Measurements from ENCODE around the gene PSORS1C1.

Gene PSORS1C1

DNA sequence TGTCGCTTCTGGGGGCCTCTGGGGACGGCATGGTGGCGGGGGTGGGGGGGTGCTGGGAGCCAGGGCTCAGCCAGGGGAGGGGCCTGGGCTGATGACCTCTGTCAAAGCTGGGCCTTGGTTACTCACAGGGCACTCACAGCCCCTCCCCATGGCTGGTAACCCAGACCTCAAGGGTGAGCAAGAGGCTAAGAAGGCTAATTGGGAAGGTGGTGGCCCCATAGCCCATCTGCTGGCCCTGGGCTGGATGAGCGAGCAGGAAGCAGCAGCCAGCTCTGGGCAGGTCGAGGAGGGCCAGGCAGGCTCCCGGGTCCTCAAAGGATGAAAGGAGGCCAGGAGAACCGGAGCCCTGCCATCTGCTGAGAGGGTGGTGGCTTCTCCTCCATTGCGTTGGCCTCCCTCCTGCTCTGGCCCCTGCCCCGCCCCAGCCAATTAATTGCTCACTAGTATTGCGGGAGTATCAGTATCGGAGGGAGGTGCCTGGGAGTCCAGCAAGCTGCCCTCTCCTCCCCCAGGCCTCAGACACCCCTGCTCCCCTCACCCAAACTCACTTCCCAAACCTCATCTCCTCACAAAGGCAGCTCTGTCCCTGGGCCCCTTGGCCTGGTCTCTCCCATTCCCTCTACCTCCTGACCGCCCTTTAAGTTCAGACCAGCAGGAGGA, 6.7 kb downstream of the PSORS1C1 start:
- no peak for DNase-seq (ENCODE audit: low read depth in 1 of 2, low spot score in 1 of 2)
- in situ Hi-C loops (cut with HindIII; ENCODE audit: low pct_unique_long_range_greater_than_20kb, low sequenced_read_pairs): no loop called here
- no peak for TF ChIP-seq JUND (IDR thresholded peaks at IDR 0.05; ENCODE audit: low read depth)

- in situ Hi-C loops (cut with HindIII; ENCODE audit: low pct_unique_long_range_greater_than_20kb, low sequenced_read_pairs): no loop called here
- no peak for DNase-seq (ENCODE audit: low read depth in 1 of 2, low spot score in 1 of 2)
- no peak for TF ChIP-seq JUND (IDR thresholded peaks at IDR 0.05; ENCODE audit: low read depth)
Measured at GRCh38 chr6:31122791-31123706, 8.4 kb downstream of the PSORS1C1 start.

DNA sequence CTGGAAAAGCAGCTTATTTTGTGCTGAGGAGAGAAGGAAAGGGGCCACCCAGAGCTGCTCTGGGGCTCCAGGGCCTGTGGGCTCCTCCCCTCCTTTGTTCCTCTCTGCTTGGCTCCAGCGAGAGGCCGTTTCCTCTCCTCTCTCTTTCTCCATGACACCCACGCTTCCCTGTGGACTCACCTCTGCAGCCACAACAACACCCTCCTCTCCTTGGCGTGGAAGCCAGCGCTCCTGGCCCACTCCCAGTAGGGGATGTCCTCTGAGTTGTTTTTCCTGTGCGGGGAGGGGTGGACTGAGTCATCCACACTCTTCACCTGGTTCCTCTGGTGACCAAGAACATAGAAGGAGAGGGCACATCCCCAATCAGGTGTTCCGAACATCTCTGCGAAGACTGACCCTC, 10.6 kb downstream of the PSORS1C1 start:
- no peak for DNase-seq (ENCODE audit: low read depth in 1 of 2, low spot score in 1 of 2)
- no peak for TF ChIP-seq JUND (IDR thresholded peaks at IDR 0.05; ENCODE audit: low read depth)
- in situ Hi-C loops (cut with HindIII; ENCODE audit: low pct_unique_long_range_greater_than_20kb, low sequenced_read_pairs): no loop called here

DNA sequence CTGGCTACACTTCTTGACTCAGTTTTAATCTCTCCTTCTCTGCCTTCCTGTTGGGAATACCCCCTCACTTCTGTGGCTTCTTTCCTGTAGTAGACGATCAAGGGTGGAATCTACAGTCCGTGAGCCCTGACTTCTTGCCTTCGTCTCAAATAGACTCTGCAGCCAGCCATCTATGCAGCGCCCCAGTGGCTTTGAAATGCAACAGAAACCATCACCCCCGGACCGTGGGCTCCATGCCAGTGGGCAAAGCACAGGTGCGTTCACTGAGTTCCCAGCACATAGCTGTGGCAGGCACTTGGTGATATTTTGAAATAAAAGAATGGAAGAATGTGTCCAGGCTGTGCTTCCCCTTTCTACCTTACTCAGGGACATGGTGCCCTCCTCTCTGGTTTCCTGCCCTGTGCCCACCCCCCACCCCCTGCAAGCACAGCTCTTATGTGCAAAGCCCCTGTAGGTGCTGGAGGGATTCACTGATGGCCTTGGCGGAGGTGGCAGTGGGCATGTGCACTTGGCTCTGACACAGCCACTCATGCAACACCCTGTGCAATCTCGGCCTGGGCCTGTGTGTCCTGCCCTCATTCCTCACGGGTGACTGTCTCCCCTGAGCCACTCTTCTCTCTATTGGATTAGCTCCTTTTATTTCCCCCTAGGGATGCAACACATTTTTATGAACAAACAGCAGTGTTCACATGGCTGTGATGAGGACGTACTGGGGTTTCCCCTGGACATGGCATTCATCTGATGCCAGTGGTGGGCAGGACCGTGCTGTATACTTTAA, 11.2 kb downstream of the PSORS1C1 start:
- TF ChIP-seq JUND (IDR thresholded peaks at IDR 0.05; ENCODE audit: low read depth): no peak
- no peak for DNase-seq (ENCODE audit: low read depth in 1 of 2, low spot score in 1 of 2)
- in situ Hi-C loops (cut with HindIII; ENCODE audit: low pct_unique_long_range_greater_than_20kb, low sequenced_read_pairs): no loop called here

GRCh38 chr6:31126396-31127175, 12.0 kb downstream of the PSORS1C1 start:
- in situ Hi-C loops (cut with HindIII; ENCODE audit: low pct_unique_long_range_greater_than_20kb, low sequenced_read_pairs): no loop called here
- no peak for TF ChIP-seq JUND (IDR thresholded peaks at IDR 0.05; ENCODE audit: low read depth)
- DNase-seq (ENCODE audit: low read depth in 1 of 2, low spot score in 1 of 2): no peak

GRCh38 chr6:31128093-31128676, 13.6 kb downstream of the PSORS1C1 start:
- no peak for TF ChIP-seq JUND (IDR thresholded peaks at IDR 0.05; ENCODE audit: low read depth)
- DNase-seq (ENCODE audit: low read depth in 1 of 2, low spot score in 1 of 2): peak; percentile 66 to 77
- in situ Hi-C loops (cut with HindIII; ENCODE audit: low pct_unique_long_range_greater_than_20kb, low sequenced_read_pairs): no loop called here

GRCh38 chr6:31129130-31129529, 14.5 kb downstream of the PSORS1C1 start:
- DNase-seq (ENCODE audit: low read depth in 1 of 2, low spot score in 1 of 2): no peak
- TF ChIP-seq JUND (IDR thresholded peaks at IDR 0.05; ENCODE audit: low read depth): no peak
- in situ Hi-C loops (cut with HindIII; ENCODE audit: low pct_unique_long_range_greater_than_20kb, low sequenced_read_pairs): no loop called here

GRCh38 chr6:31130751-31131150, 16.2 kb downstream of the PSORS1C1 start:
- in situ Hi-C loops (cut with HindIII; ENCODE audit: low pct_unique_long_range_greater_than_20kb, low sequenced_read_pairs): no loop called here
- TF ChIP-seq JUND (IDR thresholded peaks at IDR 0.05; ENCODE audit: low read depth): no peak
- DNase-seq (ENCODE audit: low read depth in 1 of 2, low spot score in 1 of 2): no peak

GRCh38 chr6:31131595-31131994, 17.0 kb downstream of the PSORS1C1 start:
- in situ Hi-C loops (cut with HindIII; ENCODE audit: low pct_unique_long_range_greater_than_20kb, low sequenced_read_pairs): no loop called here
- no peak for DNase-seq (ENCODE audit: low read depth in 1 of 2, low spot score in 1 of 2)
- TF ChIP-seq JUND (IDR thresholded peaks at IDR 0.05; ENCODE audit: low read depth): no peak

DNA sequence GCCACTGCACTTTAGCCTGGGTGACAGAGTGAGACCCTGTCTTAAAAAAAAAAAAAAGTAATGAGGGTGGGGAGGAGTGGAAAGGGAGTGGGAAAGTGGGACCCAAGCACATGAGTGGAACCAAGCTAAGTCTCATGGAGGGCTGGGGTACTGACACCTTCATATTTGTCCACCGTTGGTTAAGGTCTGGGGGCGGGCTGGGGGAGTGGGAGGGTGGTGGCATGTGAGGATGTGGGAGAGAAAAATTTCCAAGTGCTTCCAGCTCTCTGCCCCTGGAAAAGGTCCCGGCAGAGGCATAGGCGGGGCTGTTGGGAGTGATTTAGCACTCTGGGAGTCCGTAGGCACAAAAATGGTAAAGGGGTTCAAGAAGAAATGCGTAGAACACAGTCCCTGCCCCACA, 18.2 kb downstream of the PSORS1C1 start:
- TF ChIP-seq JUND (IDR thresholded peaks at IDR 0.05; ENCODE audit: low read depth): no peak
- in situ Hi-C loops (cut with HindIII; ENCODE audit: low pct_unique_long_range_greater_than_20kb, low sequenced_read_pairs): no loop called here

DNA sequence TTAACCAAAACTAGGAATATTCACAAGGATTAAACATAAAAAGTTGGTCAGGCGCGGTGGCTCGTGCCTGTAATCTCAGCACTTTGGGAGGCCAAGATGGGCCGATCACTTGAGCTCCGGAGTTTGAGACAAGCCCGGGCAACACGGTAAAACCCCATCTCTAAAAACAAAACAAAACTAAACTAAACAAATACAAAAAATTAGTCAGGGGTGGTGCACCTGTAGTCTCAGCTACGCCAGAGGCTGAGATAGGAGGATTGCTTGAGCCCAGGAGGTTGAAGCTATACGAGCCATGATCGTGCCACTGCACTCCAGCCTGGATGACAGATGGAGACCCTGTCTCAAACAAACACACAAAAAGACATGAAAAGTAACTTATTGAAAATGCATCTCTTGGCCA, 21.1 kb downstream of the PSORS1C1 start:
- in situ Hi-C loops (cut with HindIII; ENCODE audit: low pct_unique_long_range_greater_than_20kb, low sequenced_read_pairs): no loop called here
- no peak for DNase-seq (ENCODE audit: low read depth in 1 of 2, low spot score in 1 of 2)

More for the DNA sequence above, 18.2 kb downstream of the PSORS1C1 start:
- no peak for DNase-seq (ENCODE audit: low read depth in 1 of 2, low spot score in 1 of 2)

GRCh38 chr6:31138982-31139381, 24.4 kb downstream of the PSORS1C1 start, which contains the start of gene PSORS1C2:
Gene PSORS1C2 (minus strand): TSS chr6:31139066. CDS start chr6:31139026, 40 bp downstream.
- no peak for TF ChIP-seq JUND (IDR thresholded peaks at IDR 0.05; ENCODE audit: low read depth)
- in situ Hi-C loops (cut with HindIII; ENCODE audit: low pct_unique_long_range_greater_than_20kb, low sequenced_read_pairs): no loop called here
- DNase-seq (ENCODE audit: low read depth in 1 of 2, low spot score in 1 of 2): peak in 1 of 2 experiments; percentile 49

More for the DNA sequence above, 21.1 kb downstream of the PSORS1C1 start:
- no peak for TF ChIP-seq JUND (IDR thresholded peaks at IDR 0.05; ENCODE audit: low read depth)

Data from T47D (cell line).